NOMO-1 treated with dmso at 0.1 percent for 144 hours (cell line): Measurements from ENCODE around the gene ADCY7.

Experiments
- DNase-seq: peaks from one replicate; lab custom pipeline; 2025; ENCODE audit not compliant: unreplicated experiment; lab: John Stamatoyannopoulos, UW

The ADCY7 gene

GRCh38 chr16:50296807-50297206 lies 30.5 kb downstream of the ADCY7 start:
- no peak for DNase-seq

- DNase-seq = no peak
These were observed 31.1 kb downstream of the ADCY7 start for GRCh38 chr16:50297301-50298074.

GRCh38 chr16:50298075-50298460 lies 31.7 kb downstream of the ADCY7 start:
- DNase-seq = no peak

- no peak for DNase-seq
These were observed 32.5 kb downstream of the ADCY7 start for GRCh38 chr16:50298591-50299507.

- DNase-seq = no peak
These were observed 33.3 kb downstream of the ADCY7 start for GRCh38 chr16:50299508-50300105.

GRCh38 chr16:50300942-50301625 lies 34.7 kb downstream of the ADCY7 start:
- no peak for DNase-seq

- no peak for DNase-seq
These were observed 35.5 kb downstream of the ADCY7 start for GRCh38 chr16:50301626-50302471.

- no peak for DNase-seq
These were observed 36.2 kb downstream of the ADCY7 start for GRCh38 chr16:50302472-50303005.

- DNase-seq = no peak
These were observed 36.8 kb downstream of the ADCY7 start for GRCh38 chr16:50303041-50303604.

GRCh38 chr16:50303605-50304466 lies 37.5 kb downstream of the ADCY7 start:
- DNase-seq = no peak

- no peak for DNase-seq
These were observed 38.4 kb downstream of the ADCY7 start for GRCh38 chr16:50304467-50305440.

GRCh38 chr16:50305441-50306061 lies 39.2 kb downstream of the ADCY7 start:
- no peak for DNase-seq

- DNase-seq = no peak
These were observed 39.9 kb downstream of the ADCY7 start for GRCh38 chr16:50306287-50306686.

GRCh38 chr16:50308237-50308965 lies 42.0 kb downstream of the ADCY7 start:
- DNase-seq = no peak

GRCh38 chr16:50309156-50309526 lies 42.8 kb downstream of the ADCY7 start:
- no peak for DNase-seq

- no peak for DNase-seq
These were observed 43.4 kb downstream of the ADCY7 start for GRCh38 chr16:50309527-50310307.
